Glutamatergic neuron (in vitro differentiated cells): ENCODE measurements around the gene LIMCH1. TPM values are rescaled to one million over a fixed set of nuclear protein-coding genes. Genes with fewer than 3 reads are reported as not detected.

Source experiments
- DNase-seq: peaks from one replicate; pipeline ENCODE4 v3.0.0; 2022
- H3K27ac Mint-ChIP-seq: one replicate; pipeline ENCODE4 v1.8.0; 2020; ENCODE audit warnings: mild to moderate bottlenecking, mixed read lengths, inconsistent platforms; ENCODE audit not compliant: unreplicated experiment
- H3K27me3 Mint-ChIP-seq: one replicate; pipeline ENCODE4 v1.8.0; 2020; ENCODE audit warnings: mild to moderate bottlenecking, moderate library complexity, mixed read lengths, inconsistent platforms; ENCODE audit not compliant: unreplicated experiment
- H3K36me3 Mint-ChIP-seq: one replicate; pipeline ENCODE4 v1.8.0; 2020; ENCODE audit warnings: mild to moderate bottlenecking, mixed read lengths, inconsistent platforms; ENCODE audit not compliant: unreplicated experiment
- H3K4me1 Mint-ChIP-seq: one replicate; pipeline ENCODE4 v1.8.0; 2020; ENCODE audit warnings: mild to moderate bottlenecking, low read depth, mixed read lengths, inconsistent platforms; ENCODE audit not compliant: unreplicated experiment
- H3K4me3 Mint-ChIP-seq: one replicate; pipeline ENCODE4 v1.8.0; 2020; ENCODE audit warnings: mild to moderate bottlenecking, mixed read lengths, inconsistent platforms; ENCODE audit not compliant: unreplicated experiment
- H3K9me3 Mint-ChIP-seq: one replicate; pipeline ENCODE4 v1.8.0; 2020; ENCODE audit warnings: mild to moderate bottlenecking, moderate library complexity, mixed read lengths, inconsistent platforms; ENCODE audit not compliant: unreplicated experiment
- total RNA-seq: library from RNA; stranded (reverse); fragmentation: NEBNext Ultra II Directional; extraction: Animal tissue kit (Norgen Biotek cat#: 25700); gene quantifications from one replicate; pipeline ENCODE4 v1.2.1, GENCODE V29; 2021; ENCODE audit not compliant: unreplicated experiment
- TF ChIP-seq, protein P1 (sequence below): fragments of 200-600 bp; sonication (generic); IDR thresholded peaks from one replicate; pipeline ENCODE4 v1.5.0; 2021; ENCODE audit not compliant: partially characterized antibody, unreplicated experiment

Gene LIMCH1
- total RNA-seq, 1 donor from 2014 or later = 22.5 TPM

- no peak overlapping the region for H3K4me3 Mint-ChIP-seq
- no peaks in the 10 kb centered on the region for H3K4me1 Mint-ChIP-seq
- H3K27me3 Mint-ChIP-seq = no peaks in the 10 kb centered on the region
- H3K9me3 Mint-ChIP-seq = no peaks in the 10 kb centered on the region
- no peak for DNase-seq
- H3K27ac Mint-ChIP-seq = no peak overlapping the region
- H3K36me3 Mint-ChIP-seq = no peaks in the 10 kb centered on the region
- TF ChIP-seq, protein P1, sequence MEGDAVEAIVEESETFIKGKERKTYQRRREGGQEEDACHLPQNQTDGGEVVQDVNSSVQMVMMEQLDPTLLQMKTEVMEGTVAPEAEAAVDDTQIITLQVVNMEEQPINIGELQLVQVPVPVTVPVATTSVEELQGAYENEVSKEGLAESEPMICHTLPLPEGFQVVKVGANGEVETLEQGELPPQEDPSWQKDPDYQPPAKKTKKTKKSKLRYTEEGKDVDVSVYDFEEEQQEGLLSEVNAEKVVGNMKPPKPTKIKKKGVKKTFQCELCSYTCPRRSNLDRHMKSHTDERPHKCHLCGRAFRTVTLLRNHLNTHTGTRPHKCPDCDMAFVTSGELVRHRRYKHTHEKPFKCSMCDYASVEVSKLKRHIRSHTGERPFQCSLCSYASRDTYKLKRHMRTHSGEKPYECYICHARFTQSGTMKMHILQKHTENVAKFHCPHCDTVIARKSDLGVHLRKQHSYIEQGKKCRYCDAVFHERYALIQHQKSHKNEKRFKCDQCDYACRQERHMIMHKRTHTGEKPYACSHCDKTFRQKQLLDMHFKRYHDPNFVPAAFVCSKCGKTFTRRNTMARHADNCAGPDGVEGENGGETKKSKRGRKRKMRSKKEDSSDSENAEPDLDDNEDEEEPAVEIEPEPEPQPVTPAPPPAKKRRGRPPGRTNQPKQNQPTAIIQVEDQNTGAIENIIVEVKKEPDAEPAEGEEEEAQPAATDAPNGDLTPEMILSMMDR = no peak
Observed at GRCh38 chr4:41534404-41534803, 3.6 kb upstream of the LIMCH1 start.

GRCh38 chr4:41535911-41536371, 2.0 kb upstream of the LIMCH1 start:
- H3K27me3 Mint-ChIP-seq = no peaks in the 10 kb centered on the region
- DNase-seq = no peak
- H3K9me3 Mint-ChIP-seq = no peaks in the 10 kb centered on the region
- H3K4me3 Mint-ChIP-seq = no peak overlapping the region
- H3K27ac Mint-ChIP-seq = no peak overlapping the region
- H3K36me3 Mint-ChIP-seq = no peaks in the 10 kb centered on the region
- TF ChIP-seq, protein P1 = no peak
- no peaks in the 10 kb centered on the region for H3K4me1 Mint-ChIP-seq

- Mint-ChIP-seq H3K4me3 (no peak overlapping the region), H3K4me1 (no peaks in the 10 kb centered on the region), H3K36me3 (no peaks in the 10 kb centered on the region), H3K27me3 (no peaks in the 10 kb centered on the region), H3K9me3 (no peaks in the 10 kb centered on the region), H3K27ac (no peak overlapping the region)
- TF ChIP-seq, protein P1 = no peak
- no peak for DNase-seq
Observed at GRCh38 chr4:41537292-41537890, 566 bp upstream of the LIMCH1 start.

DNA sequence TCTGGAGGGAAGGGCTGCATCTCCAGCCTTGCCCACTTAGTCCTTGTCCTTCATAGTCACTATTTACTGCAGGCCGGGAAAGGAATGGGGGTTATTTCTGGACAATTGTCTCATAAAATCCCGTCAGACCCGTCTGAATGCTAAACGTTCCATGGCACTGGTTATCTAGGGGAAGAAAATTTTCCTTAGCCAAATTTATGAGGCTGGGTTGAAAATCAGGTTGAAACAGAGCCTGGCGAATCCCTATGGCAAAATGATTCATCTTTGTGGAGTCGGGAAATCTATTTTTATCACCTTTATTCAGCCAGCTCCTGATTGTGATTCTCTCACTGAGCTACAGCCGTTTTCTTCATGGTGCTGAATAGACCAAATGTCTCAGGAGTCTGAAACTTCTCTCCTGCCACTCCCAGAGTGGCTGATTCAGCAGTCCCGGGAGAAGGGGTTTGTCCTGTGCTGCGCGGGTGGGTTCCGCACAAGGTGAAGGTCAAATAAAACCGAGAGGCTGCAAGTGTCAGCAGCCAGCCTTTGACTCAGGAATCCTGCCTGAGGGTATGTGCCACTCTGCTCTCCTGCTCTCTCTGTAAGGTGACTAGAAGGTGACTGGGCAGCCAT, 1.0 kb downstream of the LIMCH1 start:
- H3K27ac Mint-ChIP-seq = no peak overlapping the region
- DNase-seq = no peak
- TF ChIP-seq, protein P1 = no peak
- no peaks in the 10 kb centered on the region for H3K36me3 Mint-ChIP-seq
- no peaks in the 10 kb centered on the region for H3K9me3 Mint-ChIP-seq
- no peaks in the 10 kb centered on the region for H3K27me3 Mint-ChIP-seq
- no peaks in the 10 kb centered on the region for H3K4me1 Mint-ChIP-seq
- no peak overlapping the region for H3K4me3 Mint-ChIP-seq

DNA sequence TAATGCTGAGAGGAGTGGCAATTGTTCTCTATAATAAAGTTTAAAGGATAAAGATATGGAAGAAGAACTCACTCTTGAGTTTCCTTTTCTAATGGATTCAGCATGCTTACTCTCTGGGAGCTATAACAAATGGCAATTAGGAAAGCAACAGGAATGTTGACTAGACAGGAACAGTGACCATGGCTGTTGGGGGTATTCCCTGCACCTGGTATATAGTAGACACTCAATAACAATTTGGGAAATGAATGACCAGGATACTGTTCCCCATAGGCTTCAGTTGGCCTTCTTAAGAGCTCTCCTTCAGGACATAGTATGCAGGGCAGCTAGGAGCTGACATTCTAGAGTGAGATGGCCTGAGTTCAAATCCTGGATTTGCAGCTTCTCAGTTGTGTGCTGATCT, 1.8 kb downstream of the LIMCH1 start:
- no peaks in the 10 kb centered on the region for H3K4me1 Mint-ChIP-seq
- H3K27me3 Mint-ChIP-seq = no peaks in the 10 kb centered on the region
- TF ChIP-seq, protein P1 = no peak
- H3K9me3 Mint-ChIP-seq = no peaks in the 10 kb centered on the region
- H3K27ac Mint-ChIP-seq = no peak overlapping the region
- DNase-seq = no peak
- H3K4me3 Mint-ChIP-seq = no peak overlapping the region
- no peaks in the 10 kb centered on the region for H3K36me3 Mint-ChIP-seq
